Measurements from ENCODE around the gene GCAT. TPM values are rescaled to one million over a fixed set of nuclear protein-coding genes. Genes with fewer than 3 reads are reported as not detected.

Gene GCAT
- total RNA-seq, 1 experiment from 2014 or later: 42.3 TPM

DNA sequence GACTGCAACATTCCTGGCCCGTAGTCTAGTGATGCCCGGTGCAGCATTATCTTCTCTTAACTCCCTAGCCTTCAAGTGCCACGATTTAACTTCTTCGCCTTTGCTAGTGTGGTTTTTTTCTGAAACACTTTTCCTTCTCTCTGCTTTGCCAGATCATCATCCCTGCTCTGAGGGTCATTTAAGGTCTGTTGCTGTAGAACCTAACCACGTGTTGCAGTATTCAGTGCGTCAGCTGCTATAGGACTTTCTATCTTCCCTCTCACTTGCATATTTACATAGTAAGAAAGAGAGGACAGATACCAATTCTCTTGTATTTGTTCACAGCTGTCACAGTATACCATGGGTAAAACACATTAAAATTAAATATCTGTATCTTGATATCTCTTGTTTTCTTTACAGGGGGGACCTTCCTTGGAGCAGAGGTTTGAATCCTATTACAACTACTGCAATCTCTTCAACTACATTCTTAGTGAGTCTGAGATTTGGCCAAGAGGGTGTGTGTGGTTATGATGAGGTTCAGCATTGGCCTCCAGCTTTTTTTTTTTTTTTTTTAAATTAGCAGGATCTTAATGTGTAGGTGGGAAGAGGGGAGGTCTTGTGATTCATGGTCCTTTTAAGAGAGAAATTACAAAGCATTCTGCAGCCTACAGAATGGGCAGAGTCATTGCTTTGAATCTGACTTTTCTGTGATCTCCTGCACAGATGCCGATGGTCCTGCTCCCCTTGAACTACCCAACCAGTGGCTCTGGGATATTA is 55.0 kb downstream of the GCAT start:
- in situ Hi-C loops (cut with HindIII; ENCODE audit: low pct_unique_long_range_greater_than_20kb, low sequenced_read_pairs): no loop called here
- DNase-seq (ENCODE audit: low read depth): no peak

GRCh38 chr22:37865510-37865909 is 57.8 kb downstream of the GCAT start:
- DNase-seq (ENCODE audit: low read depth): no peak
- in situ Hi-C loops (cut with HindIII; ENCODE audit: low pct_unique_long_range_greater_than_20kb, low sequenced_read_pairs): no loop called here

Other genes starting within 250 kb of the GCAT start
- 8.9 and 9.1 TPM in 2 replicates for gene CDC42EP1, start 247.5 kb upstream of the GCAT start, total RNA-seq (2014; rRNA removed; shearing (Covaris generic); ENCODE audit: low replicate concordance)
- not detected in 2 replicates for gene LGALS2, start 227.8 kb upstream of the GCAT start, total RNA-seq (2014; rRNA removed; shearing (Covaris generic); ENCODE audit: low replicate concordance)
- gene GGA1, start 199.1 kb upstream of the GCAT start, total RNA-seq (2014; rRNA removed; shearing (Covaris generic); ENCODE audit: low replicate concordance): 43.4 and 52.0 TPM in 2 replicates
- gene SH3BP1, start 168.3 kb upstream of the GCAT start, total RNA-seq (2014; rRNA removed; shearing (Covaris generic); ENCODE audit: low replicate concordance): 1.2 and 3.2 TPM in 2 replicates
- 51.9 and 75.8 TPM in 2 replicates for gene PDXP, start 149.2 kb upstream of the GCAT start, total RNA-seq (2014; rRNA removed; shearing (Covaris generic); ENCODE audit: low replicate concordance)
- 5,023 and 5,137 TPM in 2 replicates for gene LGALS1, start 132.3 kb upstream of the GCAT start, total RNA-seq (2014; rRNA removed; shearing (Covaris generic); ENCODE audit: low replicate concordance)
- 70.5 and 107 TPM in 2 replicates for gene NOL12, start 121.6 kb upstream of the GCAT start, total RNA-seq (2014; rRNA removed; shearing (Covaris generic); ENCODE audit: low replicate concordance)
- gene TRIOBP, start 110.9 kb upstream of the GCAT start, total RNA-seq (2014; rRNA removed; shearing (Covaris generic); ENCODE audit: low replicate concordance): 233 and 274 TPM in 2 replicates
- not detected in 2 replicates for gene GALR3, start 15.4 kb downstream of the GCAT start, total RNA-seq (2014; rRNA removed; shearing (Covaris generic); ENCODE audit: low replicate concordance)
- gene ANKRD54, start 36.4 kb downstream of the GCAT start, total RNA-seq (2014; rRNA removed; shearing (Covaris generic); ENCODE audit: low replicate concordance): 54.0 and 62.0 TPM in 2 replicates
- gene EIF3L, start 41.5 kb downstream of the GCAT start, total RNA-seq (2014; rRNA removed; shearing (Covaris generic); ENCODE audit: low replicate concordance): 475 and 492 TPM in 2 replicates
- gene MICALL1, start 98.4 kb downstream of the GCAT start, total RNA-seq (2014; rRNA removed; shearing (Covaris generic); ENCODE audit: low replicate concordance): 12.5 and 25.7 TPM in 2 replicates
- 0.17 and 0.90 TPM in 2 replicates for gene C22orf23, start 145.7 kb downstream of the GCAT start, total RNA-seq (2014; rRNA removed; shearing (Covaris generic); ENCODE audit: low replicate concordance)
- gene POLR2F, start 145.8 kb downstream of the GCAT start, total RNA-seq (2014; rRNA removed; shearing (Covaris generic); ENCODE audit: low replicate concordance): 275 and 283 TPM in 2 replicates
- gene SOX10, start 176.6 kb downstream of the GCAT start, total RNA-seq (2014; rRNA removed; shearing (Covaris generic); ENCODE audit: low replicate concordance): not detected in 2 replicates
- 11.1 and 30.8 TPM in 2 replicates for gene PICK1, start 249.5 kb downstream of the GCAT start, total RNA-seq (2014; rRNA removed; shearing (Covaris generic); ENCODE audit: low replicate concordance)

Measured in Caki2 (cell line).